NCI-H2227 (cell line): Measurements from ENCODE around the gene MAD2L1BP.
"Not testable (repeated sequence)": the region's sequence is repeated elsewhere in the genome, so short reads cannot be mapped to it uniquely, and the experiment has no call there.

Source experiments
- DNase-seq: peaks from one replicate; lab custom pipeline; 2025; ENCODE audit not compliant: unreplicated experiment; lab: John Stamatoyannopoulos, UW

Gene MAD2L1BP

DNA sequence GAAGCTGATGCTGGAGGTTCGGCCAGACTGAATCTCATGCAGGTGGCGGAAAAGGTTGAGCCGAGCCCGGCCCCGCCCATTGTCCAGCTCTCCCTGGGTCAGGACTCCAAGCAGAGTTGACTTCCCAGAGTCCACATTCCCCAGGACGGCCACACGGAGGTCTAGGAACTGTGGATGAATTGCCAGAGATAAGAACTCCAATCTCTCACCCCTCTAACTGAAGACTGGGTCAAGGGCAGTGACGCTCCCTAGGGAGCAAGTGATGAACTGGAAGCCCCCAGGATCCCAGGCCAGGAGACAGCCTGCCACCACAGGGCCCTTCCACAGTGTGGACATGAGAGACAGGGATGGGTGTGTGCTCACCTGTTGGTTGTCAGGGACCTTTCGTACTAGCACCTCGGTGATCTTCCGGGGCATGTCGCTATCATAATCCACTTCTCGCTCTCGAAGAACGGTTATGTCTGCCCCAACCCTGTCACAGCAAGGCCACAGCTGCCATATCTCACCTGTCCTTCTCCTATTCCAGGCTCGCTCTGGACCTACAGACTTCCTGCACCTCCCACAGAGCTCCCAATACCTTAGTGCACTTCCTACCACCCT is 10.1 kb upstream of the MAD2L1BP start:
- DNase-seq = no peak

DNA sequence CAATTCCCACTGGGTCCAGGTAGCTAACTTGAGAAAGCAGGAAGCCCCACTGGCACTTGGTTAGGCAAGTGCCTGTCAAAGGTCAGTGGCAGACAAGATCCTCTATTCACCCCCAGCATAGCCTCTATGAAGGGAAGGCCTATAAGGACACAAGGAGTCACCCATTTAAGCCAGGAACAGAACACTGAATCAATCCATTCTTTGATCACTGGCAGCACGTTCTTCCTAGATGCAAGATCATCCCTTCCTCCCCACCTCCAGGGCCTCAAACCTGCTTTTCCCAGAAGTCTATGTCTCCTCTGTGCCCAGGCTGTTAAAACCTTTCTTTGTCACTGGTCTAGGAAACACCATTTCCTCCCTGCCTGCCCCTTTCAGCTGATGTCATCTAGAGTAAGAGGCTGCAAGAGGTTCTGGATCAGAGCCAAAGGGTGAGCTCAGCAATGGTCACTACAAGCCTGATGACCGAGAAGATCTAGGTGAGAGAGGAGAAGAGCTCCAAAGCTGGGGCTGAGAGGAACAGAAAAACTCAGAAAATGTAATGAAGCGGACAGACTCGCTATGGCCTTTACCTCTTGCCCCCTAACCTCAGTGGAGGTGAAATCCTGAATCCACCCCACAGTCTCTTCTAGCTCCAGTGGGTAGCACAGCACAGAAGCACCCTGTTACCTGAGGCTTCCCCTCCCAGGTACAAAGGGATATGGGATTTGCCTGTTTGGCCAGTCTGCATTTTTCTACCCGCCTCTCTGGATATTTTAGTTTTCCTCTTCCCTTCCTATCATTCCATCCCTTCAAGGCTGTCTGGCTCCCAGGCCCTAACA is 8.4 kb upstream of the MAD2L1BP start:
- DNase-seq = peak; percentile 17

DNA sequence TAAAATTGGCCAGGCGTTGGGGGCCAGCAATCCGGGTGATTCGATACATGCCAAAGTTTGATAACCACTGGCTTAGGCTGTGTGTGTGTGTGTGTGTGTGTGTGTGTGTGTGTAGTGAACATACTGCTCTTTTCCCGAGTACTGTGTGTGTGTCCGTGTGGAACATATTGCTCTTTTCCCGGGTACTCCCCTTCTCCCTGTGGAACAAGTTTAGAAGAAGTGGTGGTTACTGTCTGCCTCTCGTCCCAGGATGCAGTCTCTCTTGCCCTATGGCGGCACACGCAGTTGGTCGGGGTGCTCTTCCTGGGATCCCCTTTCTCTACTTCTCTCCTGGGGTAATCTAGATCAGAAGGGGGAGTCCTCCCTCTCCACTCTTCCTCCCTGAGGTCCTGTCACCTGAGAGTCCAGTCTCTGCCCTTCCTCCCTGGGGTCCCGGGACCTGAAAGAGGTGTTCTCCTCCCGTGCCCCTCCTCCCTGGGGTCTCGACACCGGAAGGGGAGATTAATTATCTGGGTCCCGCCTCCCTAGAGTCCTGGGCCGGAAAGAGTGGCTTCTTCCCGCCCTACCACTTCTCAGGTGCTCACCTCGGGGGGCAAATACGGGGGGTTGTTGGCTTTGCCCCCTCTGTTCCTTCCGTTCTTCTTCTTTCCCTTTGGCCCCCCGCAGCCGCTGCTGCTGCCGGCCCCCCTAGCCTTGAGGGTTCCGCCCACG is 7.1 kb upstream of the MAD2L1BP start:
- DNase-seq = peak; percentile 52

DNA sequence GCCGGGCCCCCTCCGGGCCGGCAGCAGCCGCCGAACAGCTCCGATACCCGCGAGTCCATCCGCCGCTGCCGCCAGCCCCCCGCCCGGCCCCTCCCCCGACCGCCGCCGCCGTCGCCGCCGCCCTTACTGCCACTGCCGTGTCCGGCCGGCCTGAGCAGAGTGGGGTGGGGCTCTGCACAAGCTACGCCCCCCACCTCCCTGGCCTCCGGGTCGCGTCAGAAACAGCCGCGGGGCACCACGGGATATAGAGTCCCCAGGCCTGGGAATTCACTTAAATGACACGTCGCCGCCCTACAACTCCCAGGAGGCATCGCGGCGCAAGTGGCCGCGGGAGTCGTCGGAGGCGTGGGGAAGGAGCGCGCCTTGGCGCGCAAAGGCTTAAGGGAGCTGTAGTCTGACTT is 6.5 kb upstream of the MAD2L1BP start, which contains the start of gene GTPBP2:
Gene GTPBP2 (minus strand): TSS at position 161 of the 401 bp plus-strand sequence. CDS start 102 bp downstream, at position 59.
- peak; percentile 98 for DNase-seq

DNA sequence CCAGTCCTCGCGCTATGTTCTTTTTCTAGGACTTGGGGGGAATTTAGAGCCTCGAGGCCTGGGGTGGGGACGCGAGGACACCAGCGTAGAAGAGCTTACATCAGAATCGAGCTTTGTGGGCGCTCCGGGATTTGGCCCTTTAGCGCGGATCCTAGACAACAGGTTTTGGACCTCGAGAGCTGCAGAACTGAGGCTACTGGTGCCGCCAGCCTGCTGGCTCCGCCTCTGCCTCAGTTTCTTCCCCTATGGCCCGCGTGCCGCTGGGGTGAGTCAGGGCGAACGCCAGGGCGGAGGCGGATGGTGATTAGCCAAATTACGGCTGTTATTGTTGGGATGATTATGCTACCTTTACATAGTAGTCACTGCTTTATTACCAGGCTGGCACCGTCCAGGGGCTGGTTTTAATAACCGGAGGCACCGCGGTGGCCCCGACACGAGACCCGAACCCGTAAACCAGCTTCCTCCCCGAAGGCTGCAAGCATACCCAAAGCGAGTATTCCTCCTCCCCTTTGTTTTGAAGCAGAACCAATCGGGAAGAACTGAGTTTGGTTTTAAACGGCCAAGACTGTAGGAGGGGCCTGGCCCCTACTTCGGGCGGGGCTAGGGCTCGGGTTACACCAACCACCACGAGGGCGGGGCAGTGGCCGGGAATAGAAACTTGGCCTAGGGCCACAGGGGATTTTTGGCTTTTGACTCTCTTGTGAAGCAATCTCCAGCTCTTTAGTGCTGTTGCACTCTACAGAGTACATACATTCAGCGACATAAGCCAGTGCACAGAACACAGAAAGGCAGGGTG is 5.9 kb upstream of the MAD2L1BP start:
- DNase-seq = peak; percentile 92

DNA sequence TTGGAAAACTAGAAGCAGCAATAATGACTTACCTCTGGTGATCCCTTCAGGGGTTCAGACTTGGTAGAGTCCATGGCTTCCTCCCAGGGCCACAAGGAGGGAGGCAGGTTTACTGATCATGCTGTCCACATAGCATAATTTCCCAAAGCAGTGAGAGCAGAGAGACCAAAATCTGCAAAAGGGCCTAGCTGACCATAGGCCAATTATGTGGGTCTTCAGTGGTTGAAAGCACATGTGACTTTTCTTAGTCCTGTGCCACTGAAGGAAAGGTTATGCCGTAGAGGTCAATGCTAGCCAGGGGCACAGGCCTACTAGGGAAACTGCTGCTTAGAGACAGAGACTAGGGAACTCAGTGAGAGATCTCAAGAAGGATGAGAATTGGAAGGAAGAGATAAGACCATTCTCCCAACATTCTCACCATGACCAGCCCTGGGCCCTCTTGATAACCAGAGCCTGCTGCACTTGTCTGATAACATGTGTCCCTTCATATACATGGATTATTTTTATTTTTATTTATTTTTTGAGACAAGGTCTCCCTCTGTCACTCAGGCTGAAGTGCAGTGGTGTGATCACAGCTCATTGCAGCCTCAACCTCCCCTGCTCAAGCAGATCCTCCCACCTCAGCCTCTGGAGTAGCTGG is 4.5 kb upstream of the MAD2L1BP start:
- no peak for DNase-seq

DNA sequence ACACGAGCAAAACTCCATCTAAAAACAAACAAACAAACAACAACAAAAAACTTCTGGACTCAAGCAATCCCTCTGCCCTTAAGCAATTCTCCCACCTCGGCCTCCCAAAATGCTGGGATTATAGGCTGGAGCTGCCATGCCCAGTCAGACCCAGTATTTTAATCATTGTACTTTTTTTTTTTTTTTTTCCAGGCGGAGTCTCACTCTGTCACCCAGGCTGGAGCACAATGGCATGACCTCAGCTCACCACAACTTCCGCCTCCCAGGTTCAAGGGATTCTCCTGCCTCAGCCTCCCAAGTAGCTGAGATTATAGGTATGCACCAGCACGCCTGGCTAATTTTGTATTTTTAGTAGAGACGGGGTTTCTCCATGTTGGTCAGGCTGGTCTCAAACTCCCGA is 2.6 kb upstream of the MAD2L1BP start:
- not testable (repeated sequence) for DNase-seq

DNA sequence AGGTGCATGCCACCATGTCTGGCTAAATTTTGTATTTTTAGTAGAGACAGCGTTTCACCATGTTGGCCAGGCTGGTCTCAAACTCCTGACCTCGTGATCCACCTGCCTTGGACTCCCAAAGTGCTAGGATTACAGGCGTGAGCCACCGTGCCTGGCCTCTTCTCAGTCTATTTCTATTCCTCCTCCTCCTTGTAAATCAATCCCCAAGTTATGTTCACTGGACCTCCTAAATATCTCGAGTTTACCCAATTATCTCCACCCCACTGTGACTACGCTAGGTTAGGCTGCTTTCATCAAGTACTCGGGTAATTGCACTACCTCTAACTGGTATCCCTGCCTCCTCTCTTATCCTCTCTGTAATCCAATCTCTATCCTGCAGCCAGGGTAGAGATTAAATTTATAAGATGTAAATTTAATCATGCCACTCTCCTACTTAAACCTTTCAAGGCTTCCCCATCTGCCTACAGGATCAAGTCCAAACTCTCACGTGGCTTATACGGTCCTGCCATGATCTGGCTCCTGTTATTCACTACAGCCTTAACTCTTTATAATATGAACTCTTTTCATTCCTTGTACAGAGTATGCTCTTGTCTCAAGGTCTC is 837 bp upstream of the MAD2L1BP start:
- no peak for DNase-seq

DNA sequence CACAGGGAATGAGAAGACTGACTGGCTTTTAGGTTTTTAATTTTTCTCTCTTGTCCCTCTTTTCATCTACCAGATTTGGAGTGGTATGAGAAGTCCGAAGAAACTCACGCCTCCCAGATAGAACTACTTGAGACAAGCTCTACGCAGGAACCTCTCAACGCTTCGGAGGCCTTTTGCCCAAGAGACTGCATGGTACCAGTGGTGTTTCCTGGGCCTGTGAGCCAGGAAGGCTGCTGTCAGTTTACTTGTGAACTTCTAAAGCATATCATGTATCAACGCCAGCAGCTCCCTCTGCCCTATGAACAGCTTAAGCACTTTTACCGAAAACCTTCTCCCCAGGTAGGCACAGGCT is 644 bp downstream of the MAD2L1BP start:
- DNase-seq = no peak

DNA sequence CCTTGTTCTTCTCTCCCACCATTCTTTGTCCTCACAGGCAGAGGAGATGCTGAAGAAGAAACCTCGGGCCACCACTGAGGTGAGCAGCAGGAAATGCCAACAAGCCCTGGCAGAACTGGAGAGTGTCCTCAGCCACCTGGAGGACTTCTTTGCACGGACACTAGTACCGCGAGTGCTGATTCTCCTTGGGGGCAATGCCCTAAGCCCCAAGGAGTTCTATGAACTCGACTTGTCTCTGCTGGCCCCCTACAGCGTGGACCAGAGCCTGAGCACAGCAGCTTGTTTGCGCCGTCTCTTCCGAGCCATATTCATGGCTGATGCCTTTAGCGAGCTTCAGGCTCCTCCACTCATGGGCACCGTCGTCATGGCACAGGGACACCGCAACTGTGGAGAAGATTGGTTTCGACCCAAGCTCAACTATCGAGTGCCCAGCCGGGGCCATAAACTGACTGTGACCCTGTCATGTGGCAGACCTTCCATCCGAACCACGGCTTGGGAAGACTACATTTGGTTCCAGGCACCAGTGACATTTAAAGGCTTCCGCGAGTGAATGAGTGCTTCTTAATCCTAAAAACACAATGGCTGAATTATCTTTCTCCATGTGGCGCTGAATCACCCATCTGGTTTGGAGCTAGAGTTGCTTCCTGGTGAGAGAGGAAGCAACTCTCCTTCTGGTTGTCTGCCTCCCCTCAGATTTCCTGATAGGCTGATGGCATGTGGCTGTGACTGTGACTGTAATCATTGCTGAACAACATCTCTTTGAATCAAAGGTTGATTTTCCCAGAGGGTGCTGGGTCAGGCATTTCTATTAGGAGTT is 4.6 kb downstream of the MAD2L1BP start:
- no peak for DNase-seq

DNA sequence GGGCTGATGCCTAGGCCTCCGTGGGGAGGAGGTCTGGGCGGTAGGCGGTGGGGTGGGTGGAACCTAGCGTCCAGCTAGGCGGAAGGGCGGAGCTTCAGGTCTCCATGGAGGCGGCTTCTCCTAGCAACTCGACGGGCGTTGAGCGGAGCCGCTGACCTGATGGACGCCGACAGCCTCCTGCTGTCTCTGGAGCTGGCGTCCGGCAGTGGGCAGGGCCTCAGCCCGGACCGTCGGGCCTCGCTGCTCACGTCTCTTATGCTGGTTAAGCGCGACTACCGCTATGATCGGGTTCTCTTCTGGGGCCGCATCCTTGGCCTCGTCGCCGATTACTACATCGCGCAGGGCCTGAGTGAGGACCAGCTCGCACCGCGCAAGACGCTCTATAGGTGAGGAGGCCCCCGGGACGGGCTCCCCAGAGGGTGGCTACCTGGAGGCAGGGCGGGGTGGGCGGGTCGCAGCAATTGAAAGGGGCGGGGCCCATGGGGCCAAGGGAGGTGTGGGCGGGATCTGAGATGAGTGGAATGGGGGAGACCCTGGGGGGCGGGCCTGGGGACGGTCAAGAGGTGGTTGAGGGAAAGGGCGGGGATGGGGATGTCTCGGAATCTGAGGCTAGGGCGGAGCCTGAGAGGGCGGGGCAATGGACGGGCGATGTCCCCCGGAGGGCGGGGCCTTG is 9.4 kb downstream of the MAD2L1BP start, which contains the start of gene RSPH9:
Gene RSPH9 (plus strand): TSS at position 97 of the 673 bp plus-strand sequence. CDS start 63 bp downstream, at position 160.
- peak; percentile 91 for DNase-seq

DNA sequence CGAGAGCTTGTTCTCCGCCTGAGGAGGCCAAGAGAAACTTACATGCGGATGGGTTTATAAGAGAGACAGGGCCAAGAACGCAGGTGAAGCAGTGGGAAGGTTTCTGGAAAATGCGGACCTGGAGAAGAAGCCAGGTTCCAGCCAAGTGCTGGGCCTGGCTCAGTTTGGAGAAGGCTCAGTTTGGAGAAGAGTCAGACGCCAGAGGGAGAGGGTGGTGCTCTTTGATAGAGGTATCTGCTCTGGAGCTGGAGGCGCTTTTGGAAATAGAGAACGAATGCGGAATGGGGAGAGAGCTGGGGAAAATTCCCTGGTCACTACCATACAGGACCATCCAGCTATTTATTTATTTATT is 9.9 kb downstream of the MAD2L1BP start:
- no peak for DNase-seq

DNA sequence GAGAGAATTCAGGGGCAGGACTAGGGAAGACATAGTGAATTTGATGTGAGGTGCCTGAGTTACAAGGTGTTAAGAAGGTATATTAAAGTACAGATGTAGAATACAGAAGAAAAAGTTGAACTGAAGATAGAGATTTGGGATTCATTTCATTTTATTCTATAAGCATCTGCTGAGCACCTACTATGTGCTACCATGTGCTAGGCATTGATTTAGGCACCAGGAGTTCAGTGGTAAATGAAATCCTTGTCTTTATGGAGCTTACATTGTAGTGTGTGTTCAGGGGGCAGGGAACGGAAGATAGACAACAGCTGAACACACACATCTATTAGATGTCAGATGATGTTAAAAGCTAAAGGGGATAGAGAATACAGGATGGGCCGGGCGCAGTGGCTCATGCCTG is 12.0 kb downstream of the MAD2L1BP start:
- no peak for DNase-seq

DNA sequence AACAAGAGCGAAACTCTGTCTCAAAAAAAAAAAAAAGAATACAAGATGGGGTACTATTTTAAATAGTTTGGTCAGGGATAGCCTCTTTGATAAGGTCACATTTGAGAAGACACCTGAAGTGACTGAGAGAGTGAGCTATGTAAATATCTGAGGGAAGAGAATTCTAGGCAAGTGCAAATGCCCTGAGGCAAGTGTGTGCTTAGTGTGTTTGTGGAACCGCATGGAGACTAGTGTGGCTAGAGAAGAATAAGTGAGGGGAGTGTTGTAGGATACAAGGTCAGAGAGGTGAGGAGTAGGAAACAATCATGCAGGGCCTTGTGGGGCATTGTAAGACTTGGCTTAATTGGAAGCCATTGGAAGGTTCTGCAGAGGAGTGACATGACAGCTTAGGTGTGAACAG is 12.6 kb downstream of the MAD2L1BP start:
- DNase-seq = no peak

DNA sequence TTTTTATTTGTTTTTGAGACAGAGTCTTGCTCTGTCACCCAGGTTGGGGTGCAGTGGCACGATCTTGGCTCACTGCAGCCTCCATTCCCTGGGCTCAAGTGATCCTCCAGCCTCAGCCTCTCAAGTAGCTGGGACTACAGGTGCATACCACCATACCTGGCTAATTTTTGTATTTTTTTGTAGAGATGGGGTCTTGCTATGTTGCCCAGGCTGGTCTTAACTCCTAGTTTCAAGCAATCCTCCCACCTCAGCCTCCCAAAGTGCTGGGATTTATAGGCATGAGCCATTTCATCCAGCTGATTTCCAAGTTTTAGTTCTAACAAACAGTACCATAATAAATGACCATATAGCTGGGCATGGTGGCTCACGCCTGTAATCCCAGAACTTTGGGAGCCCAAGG is 17.2 kb downstream of the MAD2L1BP start:
- DNase-seq = not testable (repeated sequence)

DNA sequence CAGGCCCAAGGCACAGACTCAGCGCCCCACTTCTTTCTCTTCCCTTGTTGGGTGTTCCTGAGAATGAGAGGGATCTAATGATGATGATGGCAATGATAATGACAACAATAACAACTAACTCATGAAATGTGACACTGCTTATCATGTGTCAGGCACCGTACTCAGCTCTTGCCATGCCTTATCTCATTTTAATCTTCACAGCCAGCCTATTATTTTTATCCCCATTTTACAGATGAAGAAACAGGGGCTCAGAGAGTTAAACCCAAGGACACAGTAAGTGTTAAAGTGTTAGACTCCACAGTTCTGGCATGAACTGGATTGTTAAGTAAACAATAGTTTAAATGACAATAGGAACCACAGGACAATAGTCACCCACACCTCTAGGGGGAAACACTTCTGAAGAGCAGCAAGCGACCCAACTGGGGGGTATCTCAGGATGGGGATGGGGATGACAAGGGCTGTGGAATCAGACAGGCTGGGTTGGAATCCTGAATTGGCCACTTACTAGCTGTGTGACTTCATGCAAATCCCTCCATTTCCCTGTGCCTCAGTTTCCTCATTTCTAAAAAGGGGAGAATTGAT is 21.7 kb downstream of the MAD2L1BP start:
- DNase-seq = no peak

DNA sequence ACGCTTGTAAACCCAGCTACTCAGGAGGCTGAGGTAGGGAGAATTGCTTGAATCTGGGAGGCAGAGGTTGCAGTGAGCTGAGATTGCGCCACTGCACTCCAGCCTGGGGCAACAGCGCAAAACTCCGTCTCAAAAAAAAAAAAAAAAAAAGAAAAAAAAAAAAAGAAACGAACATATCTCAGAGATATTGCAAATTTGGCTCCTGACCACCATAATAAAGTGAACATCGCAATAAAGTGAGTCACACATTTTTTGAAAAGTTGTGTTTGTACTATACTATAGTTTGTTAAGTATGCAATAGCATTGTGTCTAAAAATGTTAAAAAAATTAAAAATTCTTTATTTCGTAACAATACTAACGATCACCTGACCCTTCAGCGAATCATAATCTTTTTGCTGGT is 22.5 kb downstream of the MAD2L1BP start:
- DNase-seq = no peak

DNA sequence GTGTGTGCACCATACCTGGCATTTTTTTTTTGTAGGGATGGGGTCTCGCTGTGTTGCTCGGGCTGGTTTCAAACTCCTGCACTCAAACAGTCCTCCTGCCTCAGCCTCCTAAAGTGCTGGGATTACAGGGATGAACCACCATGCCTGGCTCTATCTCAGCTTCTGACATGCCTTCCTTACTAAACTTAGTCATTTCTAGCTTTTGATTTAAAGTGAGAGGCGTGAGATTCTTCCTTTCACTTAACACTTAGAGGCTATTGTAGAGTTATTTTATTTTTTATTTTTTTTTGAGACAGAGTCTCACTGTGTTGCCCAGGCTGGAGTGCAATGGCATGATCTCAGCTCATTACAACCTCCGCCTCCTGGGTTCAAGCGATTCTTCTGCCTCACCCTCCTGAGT is 27.3 kb downstream of the MAD2L1BP start:
- not testable (repeated sequence) for DNase-seq

DNA sequence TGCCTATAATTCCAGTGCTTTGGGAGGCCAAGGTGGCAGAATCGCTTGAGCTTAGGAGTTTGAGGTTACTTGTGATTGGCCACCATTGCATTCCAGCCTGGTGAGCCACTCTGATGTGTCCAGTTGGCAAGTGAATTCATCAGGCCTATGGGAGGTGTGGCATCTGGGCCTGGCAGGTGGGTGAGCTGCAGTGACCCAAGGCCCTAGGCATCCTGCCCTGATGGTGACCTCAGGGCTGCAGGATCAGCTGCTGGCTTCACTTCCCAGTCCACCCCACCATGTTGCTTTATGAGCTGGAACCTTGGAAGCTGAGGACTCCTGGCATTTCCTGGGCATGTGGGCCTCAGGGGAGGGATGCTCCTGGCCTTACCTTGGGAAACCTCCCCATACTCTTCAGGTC is 29.7 kb downstream of the MAD2L1BP start:
- DNase-seq = no peak
